Lower leg skin (tissue), 4 donors: ENCODE data around the gene TYMP. TPM values are rescaled to one million over a fixed set of nuclear protein-coding genes. Genes with fewer than 3 reads are reported as not detected.

Source experiments
- DNase-seq, 2 donors: peaks; one replicate each; pipeline ENCODE4 v3.0.0-alpha.2; 2019; ENCODE audit warnings: low spot score in 2 of 2
- H3K4me3 ChIP-seq: fragments of 200-600 bp; sonication (generic); 2 replicates; pipeline ENCODE4 v1.5.1; 2017; ENCODE audit warnings: mild to moderate bottlenecking, low read depth; ENCODE audit not compliant: poor library complexity, severe bottlenecking
- POLR2A ChIP-seq, 2 donors: fragments of 450-650 bp; IDR thresholded peaks; one replicate each; pipeline ENCODE4 v1.6.1; 2016 to 2017; ENCODE audit warnings: antibody characterized with exemption in 2 of 2, mild to moderate bottlenecking in 1 of 2, moderate library complexity in 1 of 2
- WGBS, 2 donors: methylation state at CpG; one replicate each; pipeline ENCODE4 v1.1.5; 2018; 5-methylcytosine and 5-hydroxymethylcytosine counted together
- intact Hi-C: fragments of 100-400 bp; cut with DNase I; formaldehyde crosslinking; loops from one replicate; pipeline ENCODE4 v1.15.0; 2023; ENCODE audit warnings: low total_unique reads
- total RNA-seq, 4 donors: library from RNA; depleted of rRNA; stranded (reverse); fragments of >200 nt; gene quantifications; one replicate each; pipeline ENCODE4 v1.1.0, GENCODE V29; 2016
- TF ChIP-seq, protein P1 (sequence below), 3 donors: fragments of 450-650 bp; IDR thresholded peaks; one replicate each; pipeline ENCODE4 v1.5.1; 2016; ENCODE audit warnings: antibody characterized with exemption in 3 of 3, mild to moderate bottlenecking in 3 of 3, moderate library complexity in 2 of 3

Gene TYMP
- total RNA-seq, 4 donors from 2014 or later, result 23.6 to 63.3 (median 33.5) TPM

DNA sequence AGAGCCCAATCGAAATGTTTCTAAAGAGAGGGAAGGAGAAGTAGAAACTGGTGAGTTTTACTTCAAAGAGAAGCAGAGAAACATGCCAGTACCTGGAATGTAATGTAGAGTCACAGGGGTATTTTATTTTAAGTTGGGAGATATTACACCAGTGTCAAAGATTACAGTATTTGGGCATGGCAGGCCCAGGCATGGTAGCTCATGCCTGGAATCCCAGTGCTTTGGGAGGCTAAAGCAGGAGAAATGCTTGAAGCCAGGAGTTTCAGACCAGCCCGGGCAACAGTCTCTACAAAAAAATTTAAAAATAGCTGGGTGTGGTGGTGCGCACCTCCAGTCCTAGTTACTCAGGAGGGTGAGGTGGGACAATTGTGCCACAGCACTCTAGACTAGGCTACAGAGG lies 30.2 kb upstream of the TYMP start:
- 59 to 64% methylated on average over 3 of the region's 3 CpGs for WGBS, 2 donors
- intact Hi-C loops, result no loop called here
- no peak for DNase-seq
- no peak overlapping the region for H3K4me3 ChIP-seq
- TF ChIP-seq, protein P1, sequence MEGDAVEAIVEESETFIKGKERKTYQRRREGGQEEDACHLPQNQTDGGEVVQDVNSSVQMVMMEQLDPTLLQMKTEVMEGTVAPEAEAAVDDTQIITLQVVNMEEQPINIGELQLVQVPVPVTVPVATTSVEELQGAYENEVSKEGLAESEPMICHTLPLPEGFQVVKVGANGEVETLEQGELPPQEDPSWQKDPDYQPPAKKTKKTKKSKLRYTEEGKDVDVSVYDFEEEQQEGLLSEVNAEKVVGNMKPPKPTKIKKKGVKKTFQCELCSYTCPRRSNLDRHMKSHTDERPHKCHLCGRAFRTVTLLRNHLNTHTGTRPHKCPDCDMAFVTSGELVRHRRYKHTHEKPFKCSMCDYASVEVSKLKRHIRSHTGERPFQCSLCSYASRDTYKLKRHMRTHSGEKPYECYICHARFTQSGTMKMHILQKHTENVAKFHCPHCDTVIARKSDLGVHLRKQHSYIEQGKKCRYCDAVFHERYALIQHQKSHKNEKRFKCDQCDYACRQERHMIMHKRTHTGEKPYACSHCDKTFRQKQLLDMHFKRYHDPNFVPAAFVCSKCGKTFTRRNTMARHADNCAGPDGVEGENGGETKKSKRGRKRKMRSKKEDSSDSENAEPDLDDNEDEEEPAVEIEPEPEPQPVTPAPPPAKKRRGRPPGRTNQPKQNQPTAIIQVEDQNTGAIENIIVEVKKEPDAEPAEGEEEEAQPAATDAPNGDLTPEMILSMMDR (IDR thresholded peaks at IDR 0.05), result no peak
- TF ChIP-seq POLR2A (IDR thresholded peaks at IDR 0.05), result no peak

DNA sequence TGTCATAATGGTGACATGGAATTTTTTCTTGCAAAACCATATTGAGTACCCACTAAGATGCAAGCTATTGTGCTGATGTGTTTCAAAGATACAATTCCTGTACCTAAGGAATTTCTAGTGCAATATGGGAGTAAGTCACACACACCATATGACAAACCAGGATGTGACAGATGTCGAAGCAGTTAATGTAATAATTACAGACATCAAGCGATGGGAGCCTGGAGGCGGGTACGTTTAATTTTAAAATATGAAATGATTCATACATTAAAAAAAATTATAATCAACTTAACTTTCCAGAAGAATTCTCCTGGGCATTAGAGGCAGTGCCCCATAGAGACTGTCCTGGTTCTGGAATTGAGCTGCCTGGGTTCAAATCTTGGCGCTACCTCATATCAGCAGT lies 26.9 kb upstream of the TYMP start:
- no peak for DNase-seq
- intact Hi-C loops, result no loop called here
- 50 to 52% methylated on average over 5 of the region's 5 CpGs for WGBS, 2 donors
- H3K4me3 ChIP-seq, result no peak overlapping the region
- no peak for TF ChIP-seq POLR2A (IDR thresholded peaks at IDR 0.05)
- TF ChIP-seq, protein P1 (IDR thresholded peaks at IDR 0.05), result no peak

DNA sequence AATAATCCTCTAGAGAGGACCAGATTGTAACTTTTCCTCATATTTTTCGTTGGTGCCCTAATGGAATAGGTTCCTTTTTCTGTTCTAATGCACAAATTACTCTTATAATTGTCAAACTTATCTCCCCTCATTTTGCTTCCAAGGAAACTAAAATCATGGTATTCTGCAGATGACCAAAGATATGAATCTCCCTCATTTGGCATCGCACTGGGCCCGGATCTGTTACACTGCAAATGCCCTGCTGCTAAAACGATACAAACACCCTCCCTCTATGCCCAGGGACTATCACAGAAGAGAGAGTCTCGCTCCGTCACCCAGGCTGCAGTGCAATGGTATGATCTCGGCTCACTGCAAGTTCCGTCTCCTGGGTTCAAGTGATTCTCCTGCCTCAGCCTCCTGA lies 23.5 kb upstream of the TYMP start:
- no peak for DNase-seq
- H3K4me3 ChIP-seq, result no peak overlapping the region
- TF ChIP-seq, protein P1 (IDR thresholded peaks at IDR 0.05), result no peak
- TF ChIP-seq POLR2A (IDR thresholded peaks at IDR 0.05), result no peak
- WGBS, 2 donors, result 80% methylated on average over 8 of the region's 8 CpGs
- intact Hi-C loops, result no loop called here

DNA sequence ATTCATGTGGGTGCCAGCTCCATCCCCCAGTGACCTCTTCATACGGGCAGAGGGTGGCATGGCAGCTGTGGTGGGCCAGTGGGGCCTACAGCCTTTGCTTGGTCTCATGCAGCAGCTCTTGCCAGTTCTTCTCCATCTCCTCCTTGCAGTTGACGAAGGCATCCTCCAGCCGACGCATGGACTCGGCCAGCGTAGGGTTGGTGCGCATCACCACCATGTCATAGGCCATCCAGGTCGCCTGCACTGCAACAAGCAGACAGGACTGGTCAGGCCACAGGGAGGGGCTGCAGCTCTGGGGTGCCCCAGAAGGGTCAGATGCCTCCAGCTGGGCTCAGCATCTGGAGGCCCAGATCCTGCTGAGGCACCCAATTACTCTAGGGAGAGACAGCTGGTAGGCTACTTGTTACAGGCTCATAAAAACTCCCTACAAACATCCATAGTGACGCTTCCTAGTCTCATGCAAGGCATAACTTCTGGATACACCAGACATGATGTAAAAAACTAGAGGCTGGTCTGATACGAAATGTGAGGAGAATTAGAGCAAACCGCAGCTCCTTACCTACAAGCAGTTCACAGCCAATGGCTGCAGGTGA lies 21.4 kb upstream of the TYMP start:
- no peak for TF ChIP-seq POLR2A (IDR thresholded peaks at IDR 0.05)
- TF ChIP-seq, protein P1 (IDR thresholded peaks at IDR 0.05), result no peak
- H3K4me3 ChIP-seq, result no peak overlapping the region
- DNase-seq, result no peak
- 95 to 96% methylated on average over 11 of the region's 11 CpGs for WGBS, 2 donors
- intact Hi-C loops, result no loop called here

DNA sequence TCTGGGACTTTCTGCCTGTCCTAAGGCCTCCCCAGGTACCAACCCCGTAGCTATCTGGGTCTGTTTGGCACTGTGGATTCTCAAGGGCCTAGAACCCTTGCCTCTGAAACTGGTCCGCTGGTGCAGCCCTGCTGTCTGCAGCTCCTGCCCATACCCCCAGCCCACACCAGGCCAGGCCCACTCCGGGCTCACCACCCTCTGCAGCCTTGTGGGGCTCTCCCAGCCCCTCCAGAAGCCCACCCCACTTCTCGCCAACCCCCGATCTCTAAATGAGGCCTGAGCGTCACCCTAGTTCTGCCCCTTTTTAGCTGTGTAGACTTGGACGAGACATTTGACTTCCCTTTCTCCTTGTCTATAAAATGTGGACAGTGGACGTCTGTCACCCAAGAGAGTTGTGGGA lies 20.6 kb upstream of the TYMP start:
- intact Hi-C loops, result no loop called here
- no peak for DNase-seq
- WGBS, 2 donors, result 79 to 87% methylated on average over 8 of the region's 8 CpGs
- no peak for TF ChIP-seq POLR2A (IDR thresholded peaks at IDR 0.05)
- TF ChIP-seq, protein P1 (IDR thresholded peaks at IDR 0.05), result no peak
- no peak overlapping the region for H3K4me3 ChIP-seq
